Effector CD4-positive, alpha-beta T cell (primary cell): ENCODE data around the gene RABGGTA.

Experiments
- DNase-seq: peaks from one replicate; pipeline ENCODE4 v3.0.0-alpha.2; 2020

RABGGTA gene

GRCh38 chr14:24278424-24278823, 7.0 kb upstream of the RABGGTA start:
- DNase-seq, result no peak

- no peak for DNase-seq
These were observed 6.4 kb upstream of the RABGGTA start for GRCh38 chr14:24277606-24278321.

- DNase-seq, result no peak
These were observed 5.7 kb upstream of the RABGGTA start for GRCh38 chr14:24277071-24277470.

- DNase-seq, result peak; percentile 19
These were observed 2.7 kb upstream of the RABGGTA start for GRCh38 chr14:24274101-24274543.

- no peak for DNase-seq
These were observed 2.1 kb upstream of the RABGGTA start for GRCh38 chr14:24273422-24273998.

GRCh38 chr14:24272467-24272866, 1.1 kb upstream of the RABGGTA start:
- DNase-seq, result no peak

- DNase-seq, result no peak
These were observed 452 bp upstream of the RABGGTA start for GRCh38 chr14:24271834-24272263.

- no peak for DNase-seq
These were observed 762 bp downstream of the RABGGTA start for GRCh38 chr14:24270537-24271133.

- DNase-seq, result no peak
These were observed 1.4 kb downstream of the RABGGTA start for GRCh38 chr14:24269910-24270536.

- DNase-seq, result no peak
These were observed 2.0 kb downstream of the RABGGTA start for GRCh38 chr14:24269368-24269767.

GRCh38 chr14:24268225-24268624, 3.2 kb downstream of the RABGGTA start:
- DNase-seq, result no peak

GRCh38 chr14:24267516-24267915, 3.9 kb downstream of the RABGGTA start:
- DNase-seq, result no peak

GRCh38 chr14:24266344-24267244, 4.8 kb downstream of the RABGGTA start:
- no peak for DNase-seq

- DNase-seq, result no peak
These were observed 7.1 kb downstream of the RABGGTA start for GRCh38 chr14:24264298-24264697.

GRCh38 chr14:24263848-24264247, 7.5 kb downstream of the RABGGTA start:
- no peak for DNase-seq

GRCh38 chr14:24262821-24263733, 8.3 kb downstream of the RABGGTA start, which contains the start of gene TGM1:
TSS of gene TGM1 (minus strand) at chr14:24263177. CDS start at chr14:24262352, 825 bp downstream.
- no peak for DNase-seq

GRCh38 chr14:24261969-24262327, 9.4 kb downstream of the RABGGTA start:
- DNase-seq, result no peak

- no peak for DNase-seq
These were observed 10.0 kb downstream of the RABGGTA start for GRCh38 chr14:24261256-24261968.

GRCh38 chr14:24260780-24261157, 10.6 kb downstream of the RABGGTA start:
- no peak for DNase-seq

- DNase-seq, result no peak
These were observed 11.2 kb downstream of the RABGGTA start for GRCh38 chr14:24260026-24260779.
